Activated CD4-positive, alpha-beta T cell treated with anti-CD3 and anti-CD28 coated beads, Interleukin-2, Interleukin-4, amounts not matched to agents 100 ng/mL and 50 ng/mL, durations not matched to agents 16 hours and 8 hours (primary cell): ENCODE measurements around the gene MLNR.

Experiments
- DNase-seq: peaks from one replicate; pipeline ENCODE4 v3.0.0-alpha.2; 2020; ENCODE audit warnings: low spot score

The MLNR gene

DNA sequence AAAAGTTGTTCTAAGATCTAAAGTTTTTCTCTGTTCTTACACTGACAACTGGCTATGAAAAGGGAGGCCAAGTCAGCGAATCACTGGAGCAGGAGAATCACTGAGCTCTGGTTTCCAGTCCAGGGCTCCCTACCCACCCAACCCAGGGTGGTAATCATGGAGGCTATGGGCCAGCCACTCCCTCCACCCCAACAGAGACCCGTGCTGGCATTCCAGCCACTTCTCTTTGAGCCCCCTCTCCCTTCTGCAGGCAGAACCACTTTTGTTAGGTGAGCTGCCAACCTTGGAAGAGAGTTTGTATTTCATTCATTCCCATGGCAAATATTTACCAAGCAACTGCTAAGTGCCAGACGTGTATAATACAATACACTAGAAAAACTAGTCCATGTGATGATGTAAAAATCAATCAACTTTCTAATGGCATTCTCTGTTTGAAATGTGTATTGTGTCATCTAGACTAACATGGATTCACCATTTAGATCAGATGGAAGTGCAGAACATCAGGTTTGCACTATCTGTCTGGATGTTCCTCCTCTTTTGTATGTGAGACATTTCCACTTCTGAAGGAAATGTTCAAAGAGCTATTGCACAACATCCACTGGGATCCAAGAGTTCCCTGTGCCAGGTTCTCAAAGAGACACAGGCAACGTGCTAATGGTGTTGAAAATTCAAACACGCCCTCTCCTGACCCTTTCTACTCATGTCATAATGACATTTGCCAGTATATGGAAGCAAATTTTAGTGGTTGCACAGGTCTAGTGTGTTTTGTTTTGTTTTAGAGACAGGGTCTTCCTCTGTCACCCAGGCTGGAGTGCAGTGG, 5.3 kb downstream of the MLNR start:
- no peak for DNase-seq

DNA sequence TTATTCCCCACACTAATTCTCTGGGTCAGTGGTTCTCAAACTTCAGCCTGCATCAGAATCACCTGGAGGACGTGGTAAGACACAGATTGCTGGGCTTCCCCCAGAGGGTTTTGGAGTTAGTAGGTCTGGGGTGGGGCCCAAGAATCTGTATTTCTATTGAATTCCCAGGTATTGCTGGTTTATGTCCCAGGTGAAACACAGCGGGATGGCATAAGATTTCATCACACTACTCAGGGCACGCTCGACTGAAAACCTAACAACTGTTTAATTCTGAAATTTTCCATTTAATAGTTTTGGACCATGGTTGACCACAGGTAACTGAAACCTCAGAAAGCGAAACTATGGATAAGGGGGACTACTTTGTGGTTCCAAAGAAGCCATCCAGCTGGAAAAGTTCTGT, 6.5 kb downstream of the MLNR start:
- DNase-seq, result no peak

DNA sequence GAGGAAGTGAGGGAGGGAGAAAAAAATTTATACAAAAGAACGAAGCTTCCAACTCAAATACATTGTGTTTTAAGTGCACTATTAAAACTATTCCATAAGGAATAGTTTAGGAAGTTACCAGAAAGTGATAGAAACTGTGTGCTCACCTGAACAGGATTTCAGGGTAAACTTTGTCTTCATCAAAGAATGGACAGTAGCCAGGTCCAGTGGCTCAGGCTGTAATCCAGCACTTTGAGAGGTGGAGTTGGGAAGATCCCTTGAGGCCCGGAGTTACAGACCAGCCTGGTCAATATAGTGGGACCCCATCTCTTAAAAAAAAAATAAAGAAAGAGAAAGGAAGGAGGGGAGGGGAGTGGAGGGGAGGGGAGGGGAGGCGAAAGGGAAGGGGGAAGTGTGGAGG, 14.6 kb downstream of the MLNR start:
- no peak for DNase-seq

DNA sequence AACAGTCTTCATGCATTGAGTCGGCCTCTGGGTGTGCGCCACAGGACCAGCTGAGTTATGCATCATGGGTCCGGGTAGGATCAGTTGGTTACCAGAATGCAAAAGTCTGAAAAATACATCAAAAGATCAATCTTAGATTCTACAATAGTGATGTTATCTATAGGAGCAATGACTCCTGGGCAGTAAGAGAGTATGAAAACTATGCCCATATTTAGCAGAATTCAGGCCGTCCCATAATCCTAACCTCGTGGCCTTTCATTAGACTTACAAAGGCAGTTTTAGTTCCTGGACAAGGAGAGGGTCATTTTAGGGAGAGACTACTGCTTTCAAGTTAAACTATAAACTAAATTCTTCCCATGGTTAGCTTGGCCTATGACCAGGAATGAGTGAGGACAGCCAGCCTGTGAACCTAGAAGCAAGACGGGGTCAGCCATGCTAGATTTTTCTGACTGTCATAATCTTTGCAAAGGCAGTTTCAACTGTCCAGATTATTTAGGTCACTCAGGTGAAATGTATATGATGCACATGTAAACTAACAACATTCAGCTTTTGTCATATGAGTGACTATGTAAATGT, 15.8 kb downstream of the MLNR start:
- no peak for DNase-seq

DNA sequence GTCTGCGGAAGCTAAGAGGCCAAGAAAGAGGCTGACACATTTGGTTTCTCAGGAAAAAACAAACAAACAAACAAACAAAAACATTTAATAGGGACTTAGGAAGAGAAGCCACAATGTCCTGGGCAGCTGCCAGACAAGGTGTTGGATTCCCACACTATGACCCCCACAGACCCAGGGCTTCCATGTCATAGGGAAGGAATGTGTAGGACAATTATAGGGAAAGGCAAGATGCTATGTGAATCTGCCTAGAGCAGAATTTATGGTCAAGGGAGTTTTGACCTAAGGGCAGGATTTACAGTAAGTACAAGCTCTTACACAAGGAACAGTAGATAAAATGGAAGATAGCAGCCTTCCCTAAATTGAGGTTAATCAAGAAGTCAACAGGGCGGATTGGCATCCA, 18.5 kb downstream of the MLNR start:
- no peak for DNase-seq

DNA sequence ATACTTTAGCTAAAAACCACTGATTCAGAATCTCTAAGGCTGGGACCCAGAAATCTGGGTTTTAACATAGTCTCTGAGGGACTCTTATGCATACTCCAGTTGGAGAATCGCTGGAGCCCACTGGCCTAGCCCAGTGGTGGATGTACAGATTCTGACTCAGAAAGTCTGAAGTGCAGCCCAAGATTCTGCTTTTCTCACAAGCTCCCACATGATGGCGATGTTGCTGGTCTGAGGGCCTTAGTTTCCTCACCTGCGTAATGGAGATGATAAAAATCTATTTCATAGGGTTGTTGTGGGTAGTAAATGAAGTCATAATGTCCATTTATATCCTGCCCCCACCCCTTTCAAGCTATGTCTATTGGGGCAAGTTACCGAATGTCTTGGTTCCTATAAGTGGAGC, 19.9 kb downstream of the MLNR start:
- peak; percentile 50 for DNase-seq

DNA sequence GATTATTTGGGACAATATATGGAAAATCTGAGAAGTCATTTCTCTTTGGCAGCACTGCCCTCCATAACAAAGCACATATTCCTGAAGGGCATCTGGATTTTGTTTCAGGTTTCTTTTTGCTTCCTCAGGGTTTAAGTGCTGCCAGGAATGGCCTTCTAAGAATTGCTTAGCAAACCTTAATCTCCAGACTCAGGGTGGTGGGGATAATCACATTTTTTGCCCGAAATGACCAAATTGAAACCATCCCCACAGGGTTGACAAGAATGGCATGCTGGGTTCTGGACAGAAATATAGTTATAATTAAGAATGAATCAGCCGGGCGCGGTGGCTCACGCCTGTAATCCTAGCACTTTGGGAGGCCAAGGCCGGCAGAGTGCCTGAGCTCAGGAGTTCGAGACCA, 21.2 kb downstream of the MLNR start:
- DNase-seq, result no peak

DNA sequence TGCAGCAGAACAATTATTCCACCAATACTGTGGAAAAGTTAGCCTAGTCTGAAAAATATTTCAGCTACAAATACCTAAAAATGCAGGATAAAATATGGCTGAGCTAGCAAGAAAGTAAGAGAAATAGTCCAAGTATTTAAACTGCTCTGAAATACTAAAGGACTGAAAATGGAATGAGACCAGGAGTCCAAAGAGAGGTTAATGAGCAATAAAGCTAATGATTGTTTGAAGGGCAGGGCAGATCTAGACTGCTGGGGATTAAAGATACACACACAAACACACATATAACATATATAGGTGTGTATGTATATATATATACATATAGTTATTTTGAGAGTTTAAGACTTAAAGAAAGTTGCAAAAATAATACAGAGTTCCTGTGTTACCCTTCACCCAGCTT, 25.0 kb downstream of the MLNR start:
- no peak for DNase-seq

DNA sequence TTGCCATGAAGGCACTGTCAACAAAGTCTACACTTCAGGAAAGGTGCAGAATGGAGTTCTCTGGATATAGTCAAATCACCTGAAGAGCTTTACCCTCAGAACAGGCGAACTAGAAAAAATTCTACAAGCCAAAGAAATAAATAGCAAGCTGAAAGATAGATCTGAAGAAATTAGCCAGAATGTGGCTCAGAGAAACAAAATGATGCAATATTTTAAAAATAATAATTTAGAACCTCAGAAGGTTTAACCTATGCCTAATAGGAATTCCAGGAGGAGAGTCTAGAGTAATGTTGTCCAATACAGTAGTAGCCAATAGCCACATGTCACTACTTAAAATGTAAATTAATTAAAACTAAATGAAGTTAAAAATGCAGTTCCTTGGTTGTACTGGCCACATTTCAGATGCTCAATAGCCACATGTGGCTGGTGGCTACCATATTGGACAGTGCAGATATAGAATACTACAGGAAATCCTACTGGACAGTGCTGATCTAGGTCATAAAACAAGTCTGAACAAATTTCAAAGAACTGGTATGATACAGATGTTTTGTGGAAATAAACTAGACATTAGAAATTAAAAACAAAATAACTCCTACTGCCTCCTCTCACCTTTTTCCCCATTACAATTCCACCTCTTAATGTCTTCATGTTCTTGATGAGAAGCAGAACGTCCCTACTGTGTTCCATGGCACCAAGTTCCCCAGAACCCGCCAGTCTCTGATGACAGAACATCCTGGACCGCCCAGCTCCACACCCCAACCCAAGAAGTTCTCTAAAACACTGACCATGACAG, 26.9 kb downstream of the MLNR start:
- DNase-seq, result no peak

DNA sequence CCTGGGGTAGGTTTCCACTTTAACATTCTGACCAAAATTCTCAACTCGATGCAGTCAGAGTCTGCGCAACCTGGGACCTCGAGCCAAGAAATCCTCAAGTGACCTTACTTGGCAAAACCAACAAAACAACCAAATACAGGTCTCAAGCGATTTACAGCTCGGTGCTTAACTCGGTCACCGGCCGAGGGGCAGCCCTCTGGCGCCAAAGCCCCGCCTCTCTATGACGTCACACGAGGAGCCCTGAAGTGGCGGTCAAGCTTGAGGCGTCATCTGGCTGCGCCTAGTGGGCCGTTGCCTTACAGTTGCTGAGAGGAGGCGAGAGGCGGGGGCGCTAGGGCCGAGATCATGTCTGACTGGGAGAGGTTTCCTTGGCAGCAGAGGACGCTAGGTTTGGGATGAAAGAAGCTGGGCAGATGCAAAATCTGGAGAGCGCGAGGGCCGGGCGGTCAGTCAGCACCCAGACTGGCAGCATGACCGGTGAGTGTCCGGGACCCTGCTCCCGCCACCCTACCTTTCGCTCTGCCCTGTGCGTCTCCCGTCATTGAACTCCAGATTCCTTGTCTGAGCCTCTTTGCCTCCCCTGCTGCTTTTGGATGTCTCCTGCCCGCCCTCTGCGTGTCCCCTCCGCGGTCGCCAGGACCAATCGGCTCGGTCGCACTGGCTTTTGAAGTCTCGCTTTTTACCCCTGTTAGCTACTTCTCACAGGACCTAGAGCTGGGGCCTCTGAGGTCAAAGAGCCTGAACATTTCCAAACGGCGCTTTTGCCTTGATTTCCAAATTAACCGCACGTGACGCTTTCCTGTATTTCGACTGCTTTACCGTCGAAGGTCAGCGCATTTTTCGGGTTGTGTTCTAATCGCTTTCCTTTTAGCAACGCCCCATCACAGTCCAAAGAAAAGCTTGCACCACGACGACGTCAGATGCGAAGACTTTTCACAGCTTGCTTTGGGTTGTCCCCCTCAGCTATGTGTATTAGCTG, 27.8 kb downstream of the MLNR start, which contains the start of gene CDADC1:
TSS of gene CDADC1 (plus strand) at position 283 of the 979 bp plus-strand sequence. CDS start at position 396, 113 bp downstream.
- DNase-seq, result peak; percentile 97

DNA sequence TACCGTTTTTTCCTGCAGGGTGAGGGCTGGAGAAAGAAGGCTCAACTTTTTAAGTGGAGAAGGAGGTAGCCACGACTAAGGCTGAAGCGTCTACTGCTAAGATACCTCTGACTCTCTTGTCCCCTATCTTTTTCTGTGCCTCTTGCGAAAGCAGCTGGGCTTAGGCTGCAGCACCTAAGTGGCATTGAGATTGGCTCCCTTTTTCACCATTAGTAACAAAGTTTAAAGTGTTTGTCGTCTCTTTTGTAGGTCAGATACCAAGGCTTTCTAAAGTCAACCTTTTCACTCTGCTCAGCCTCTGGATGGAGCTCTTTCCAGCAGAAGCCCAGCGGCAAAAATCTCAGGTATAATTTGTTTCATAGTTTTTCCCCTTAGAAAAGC, 28.5 kb downstream of the MLNR start:
- DNase-seq, result no peak

DNA sequence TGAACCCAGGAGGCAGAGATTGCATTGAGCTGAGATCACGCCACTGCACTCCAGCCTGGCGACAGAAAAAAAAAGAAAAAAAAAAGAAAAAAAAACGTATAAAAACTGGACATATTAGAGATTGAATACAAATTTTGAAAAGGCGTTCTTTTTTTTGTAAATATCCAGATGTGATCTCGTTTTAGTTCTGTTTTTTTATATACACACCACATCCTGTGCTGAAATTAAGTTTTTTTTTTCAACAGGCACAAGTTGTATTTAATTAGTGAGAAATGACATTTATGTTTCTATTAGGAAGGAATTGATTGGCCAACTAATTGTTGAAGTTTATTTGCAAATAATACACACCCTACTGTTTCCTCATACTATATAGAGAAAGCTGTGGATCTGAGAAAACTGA, 31.2 kb downstream of the MLNR start:
- DNase-seq, result no peak

DNA sequence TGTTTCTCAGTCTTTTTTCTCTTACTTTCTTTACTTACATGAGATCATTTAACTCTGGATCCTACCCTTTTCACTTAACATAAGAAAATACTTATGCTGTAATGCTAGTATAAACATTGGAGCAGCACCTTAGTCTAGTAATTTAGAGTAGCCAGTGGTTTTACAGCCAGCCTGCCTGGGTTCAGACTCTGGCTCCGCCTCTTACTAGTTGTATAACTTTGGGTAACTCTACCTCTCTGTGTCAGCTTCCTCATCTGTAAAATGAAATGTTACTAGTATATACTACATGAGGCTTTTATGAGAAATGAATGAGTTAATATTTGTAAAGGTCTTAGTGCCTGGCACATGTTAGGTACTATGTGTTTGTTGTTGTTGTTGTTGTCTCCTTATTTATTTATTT, 33.2 kb downstream of the MLNR start:
- DNase-seq, result no peak

DNA sequence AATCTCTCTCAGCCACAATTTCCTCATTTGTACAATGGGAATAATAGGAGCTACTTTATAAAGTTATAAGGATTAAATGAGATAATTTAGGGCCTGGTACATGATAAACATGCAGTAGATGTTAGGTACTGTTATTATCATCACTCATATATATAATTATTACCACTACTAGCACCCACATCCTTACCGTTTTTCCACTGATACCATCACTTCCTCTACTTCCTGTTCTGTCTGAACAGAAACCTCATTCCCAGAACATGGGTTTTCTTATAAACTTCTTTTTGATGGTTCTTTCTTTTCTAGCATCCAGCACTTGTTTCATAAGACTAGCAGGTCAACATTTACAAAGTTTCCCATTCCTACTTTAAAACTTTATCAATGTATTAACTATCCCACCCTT, 33.9 kb downstream of the MLNR start:
- DNase-seq, result no peak

DNA sequence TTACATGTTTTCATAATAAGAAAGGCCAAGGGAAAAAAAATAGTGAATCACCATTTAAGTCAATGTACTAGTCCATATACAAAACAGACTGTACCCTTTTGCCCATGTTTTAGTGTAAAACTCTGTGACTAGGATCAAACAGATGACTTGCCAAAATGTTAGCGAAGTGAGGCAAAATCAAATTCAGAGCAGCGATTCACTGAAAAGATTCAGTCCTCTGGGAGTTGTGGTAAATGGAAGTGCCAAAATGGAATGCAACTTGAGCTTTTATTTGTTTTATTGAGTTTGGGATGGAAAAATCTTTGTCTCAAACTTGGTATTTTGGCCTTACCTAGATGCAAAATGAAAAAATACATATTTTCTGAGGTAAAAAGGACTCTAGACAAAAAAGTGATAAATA, 36.7 kb downstream of the MLNR start:
- no peak for DNase-seq

DNA sequence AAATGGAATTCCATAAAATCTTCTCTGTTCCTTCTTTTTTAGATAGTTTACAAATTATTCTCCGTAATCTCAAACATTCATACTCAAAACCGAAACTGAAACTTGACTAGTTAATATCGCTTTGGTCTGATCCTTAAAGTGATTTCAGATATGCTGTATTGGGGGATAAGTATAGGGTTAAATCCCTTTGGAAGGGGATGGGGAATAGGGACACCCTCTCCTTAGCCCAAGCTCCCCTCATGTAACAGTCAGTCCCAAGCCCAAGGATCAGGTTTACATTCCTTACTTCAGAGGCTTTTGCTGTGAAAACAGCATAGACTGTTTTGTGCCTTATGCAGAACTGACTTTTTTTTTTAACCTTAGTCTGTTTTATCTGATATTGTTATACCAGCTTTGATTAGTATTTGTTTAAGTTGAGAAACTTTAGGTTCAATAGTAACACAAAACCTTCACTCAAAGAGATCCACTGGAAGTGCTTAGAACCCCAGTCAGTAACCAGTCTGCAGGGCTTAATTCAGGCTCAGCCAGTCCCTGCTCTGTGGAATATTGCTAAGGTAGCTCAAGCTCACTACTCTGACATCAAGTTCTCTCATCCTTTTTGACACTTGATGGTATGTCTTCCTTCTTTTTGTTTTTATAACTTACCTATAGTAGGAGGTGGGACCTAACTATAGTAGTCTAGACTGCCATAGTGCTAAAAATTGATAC, 38.1 kb downstream of the MLNR start:
- peak; percentile 12 for DNase-seq

DNA sequence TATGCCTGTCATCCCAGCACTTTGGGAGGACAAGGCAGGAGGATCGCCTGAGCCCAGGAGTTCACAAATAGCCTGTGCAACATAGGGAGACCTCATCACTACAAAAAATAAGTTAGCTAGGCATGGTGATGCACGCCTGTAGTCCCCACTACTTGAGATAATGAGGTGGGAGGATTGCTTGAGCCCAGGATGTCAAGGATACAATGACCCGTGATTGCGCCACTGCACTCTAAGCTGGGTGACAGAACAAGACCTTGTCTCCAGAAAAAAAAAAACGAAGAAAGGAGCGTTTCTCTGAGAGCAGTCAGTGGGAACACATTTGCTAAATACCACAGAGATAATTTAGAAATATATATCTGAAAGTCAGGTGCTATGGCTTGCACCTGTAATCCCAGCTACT, 39.4 kb downstream of the MLNR start:
- DNase-seq, result no peak

DNA sequence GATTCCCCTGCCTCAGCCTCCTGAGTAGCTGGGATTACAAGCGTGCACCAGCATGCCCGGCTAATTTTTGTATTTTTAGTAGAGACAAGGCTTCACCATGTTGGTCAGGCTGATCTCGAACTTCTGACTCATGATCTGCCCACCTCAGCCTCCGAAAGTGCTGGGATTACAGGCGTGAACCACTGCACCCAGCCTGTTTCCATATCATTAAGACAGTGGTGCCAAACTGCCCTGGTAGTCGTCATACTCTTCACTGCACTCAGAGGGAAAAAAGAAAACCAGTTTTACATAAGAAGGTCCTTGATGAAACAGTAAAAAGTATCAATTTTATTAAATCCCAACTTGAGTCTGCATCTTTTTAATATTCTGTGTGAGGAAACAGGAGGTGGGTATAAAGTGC, 42.5 kb downstream of the MLNR start:
- no peak for DNase-seq

DNA sequence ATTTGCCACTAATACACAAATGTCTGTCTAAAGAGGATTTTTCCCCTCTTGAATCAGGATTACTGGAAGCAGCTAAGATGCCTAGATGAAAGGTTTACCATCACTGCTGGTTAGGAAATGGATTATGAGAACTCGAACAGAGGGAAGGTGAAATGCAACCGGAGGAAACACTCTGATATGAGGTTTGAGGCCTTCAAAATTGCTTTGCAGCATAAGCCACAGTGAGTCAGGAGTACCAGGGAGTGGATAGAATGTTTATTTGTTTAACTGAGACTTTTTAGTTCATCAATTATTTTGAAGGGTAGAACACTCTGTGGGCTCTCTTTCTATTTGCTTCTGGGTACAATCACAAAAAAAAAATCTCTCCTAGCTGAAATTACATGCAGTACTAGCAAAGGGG, 45.7 kb downstream of the MLNR start:
- DNase-seq, result no peak

DNA sequence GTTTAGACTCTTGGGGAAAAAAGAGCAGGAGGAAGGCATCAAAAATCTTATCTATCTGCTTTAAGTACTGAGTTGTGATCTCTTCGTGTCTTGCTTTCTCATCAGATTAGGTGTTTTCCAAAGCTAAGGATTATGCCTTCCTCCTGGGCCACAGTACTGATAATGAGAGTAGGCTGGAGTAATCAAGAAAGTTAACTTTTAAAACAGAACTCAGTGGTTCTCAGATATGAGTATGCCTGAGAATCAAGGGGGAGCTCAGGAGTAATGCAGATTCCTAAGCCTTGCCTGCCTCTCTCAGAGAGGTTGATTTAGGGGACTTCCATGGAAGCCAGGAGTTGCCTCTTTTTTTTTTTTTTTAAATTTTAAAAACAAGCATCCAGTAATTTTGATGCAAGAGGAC, 51.1 kb downstream of the MLNR start:
- DNase-seq, result no peak
